ENCODE results near the gene TNPO1.
"Not testable (repeated sequence)": the region's sequence is repeated elsewhere in the genome, so short reads cannot be mapped to it uniquely, and the experiment has no call there.

TNPO1 gene

DNA sequence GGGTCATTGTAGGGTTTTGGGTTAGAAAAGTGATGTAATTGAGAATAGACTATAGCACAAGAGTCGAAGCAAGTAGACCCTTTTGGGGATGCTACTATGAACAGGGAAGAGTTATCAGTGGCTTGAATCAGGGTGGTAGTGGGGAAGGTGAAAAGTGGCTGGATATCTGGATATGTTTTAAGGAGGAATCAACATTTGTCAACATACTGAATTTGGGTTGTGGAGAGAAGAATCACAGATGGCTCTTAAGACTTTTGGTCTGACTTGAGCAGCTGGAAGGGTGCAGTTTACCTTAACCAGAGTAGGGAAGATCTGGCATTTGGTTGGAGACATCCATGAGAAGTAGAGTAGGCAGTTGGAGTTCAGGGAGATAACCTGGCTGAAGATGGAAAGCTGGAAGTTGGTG, 100.9 kb downstream of the TNPO1 start:
- no peaks in the 10 kb centered on the region for H3K36me3 ChIP-seq (ENCODE audit: control insufficient read depth, insufficient read depth, low read length)
- no peak overlapping the region for H3K4me3 ChIP-seq (ENCODE audit: insufficient read depth, low read depth, low read length, poor library complexity, severe bottlenecking)
- H3K27me3 ChIP-seq (replicated peaks; ENCODE audit: control insufficient read depth, insufficient read depth, low read length, poor library complexity, severe bottlenecking) = no peaks in the 10 kb centered on the region
- DNase-seq = no peak
- no peaks in the 10 kb centered on the region for H3K4me1 ChIP-seq (ENCODE audit: control insufficient read depth, insufficient read depth, low read length, poor library complexity, severe bottlenecking)
- H3K27ac ChIP-seq (ENCODE audit: insufficient read depth, low read length, poor library complexity, severe bottlenecking) = no peak overlapping the region
- H3K9me3 ChIP-seq (ENCODE audit: control insufficient read depth, low read length) = no peaks in the 10 kb centered on the region

DNA sequence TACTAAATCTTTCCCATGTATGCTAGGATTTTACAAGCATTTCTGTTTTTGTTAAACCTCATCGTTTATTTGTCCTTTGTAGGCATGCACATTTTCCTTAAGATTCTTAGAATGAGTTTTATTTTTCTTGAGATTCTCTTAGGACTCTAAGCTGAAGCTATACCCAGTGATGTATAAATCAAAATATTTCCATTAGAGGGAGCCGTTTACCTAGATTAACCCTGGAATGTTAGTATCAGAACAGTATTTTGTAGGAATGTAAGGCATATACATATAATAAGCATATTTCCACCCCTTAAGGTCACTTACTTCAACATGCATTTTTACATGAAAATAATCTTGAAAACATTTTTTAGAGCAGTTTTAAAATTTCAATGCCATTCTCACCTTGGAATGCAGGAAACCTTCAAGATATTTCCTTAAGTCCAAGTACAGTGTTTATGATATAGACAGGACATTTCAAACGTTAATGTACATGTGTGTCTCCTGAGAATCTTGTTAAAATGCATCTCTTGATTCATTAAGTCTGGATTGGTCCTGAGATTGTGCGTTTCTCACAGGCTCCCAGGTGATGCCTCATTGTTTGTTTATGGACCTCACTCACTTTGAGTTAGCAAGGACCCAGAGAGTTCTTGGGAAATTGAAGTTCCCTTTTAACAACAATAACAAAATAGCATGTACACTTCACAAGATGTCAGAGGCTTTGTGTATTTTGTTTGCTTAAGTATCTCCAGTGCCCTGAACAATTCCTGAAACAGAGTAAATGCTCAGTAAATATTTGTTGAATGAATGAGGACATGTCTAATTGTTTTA, 104.4 kb downstream of the TNPO1 start:
- Histone ChIP-seq H3K27ac (ENCODE audit: insufficient read depth, low read length, poor library complexity, severe bottlenecking) (no peak overlapping the region), H3K27me3 (replicated peaks; ENCODE audit: control insufficient read depth, insufficient read depth, low read length, poor library complexity, severe bottlenecking) (no peaks in the 10 kb centered on the region), H3K9me3 (ENCODE audit: control insufficient read depth, low read length) (no peaks in the 10 kb centered on the region), H3K36me3 (ENCODE audit: control insufficient read depth, insufficient read depth, low read length) (no peaks in the 10 kb centered on the region), H3K4me3 (ENCODE audit: insufficient read depth, low read depth, low read length, poor library complexity, severe bottlenecking) (no peak overlapping the region), H3K4me1 (ENCODE audit: control insufficient read depth, insufficient read depth, low read length, poor library complexity, severe bottlenecking) (no peaks in the 10 kb centered on the region)
- DNase-seq = no peak

DNA sequence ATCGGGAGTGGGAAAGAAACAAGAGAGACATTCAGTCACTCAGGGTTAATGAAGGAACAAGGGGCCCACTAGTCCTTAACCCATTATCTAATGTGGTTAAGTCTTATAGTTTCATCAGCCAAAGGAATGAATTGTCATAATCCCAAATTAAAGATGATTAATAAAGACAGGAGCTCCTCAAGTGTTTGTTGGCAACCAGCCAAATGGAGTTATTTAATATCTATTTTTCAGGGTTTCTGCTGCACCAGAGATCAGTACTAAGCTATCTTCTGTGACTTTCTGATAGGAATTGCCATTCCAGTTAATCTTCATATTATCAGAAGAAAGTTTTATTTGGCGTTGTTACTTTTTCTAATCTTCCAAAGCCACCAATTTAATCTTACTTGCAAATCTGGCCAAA, 105.4 kb downstream of the TNPO1 start:
- no peak overlapping the region for H3K4me3 ChIP-seq (ENCODE audit: insufficient read depth, low read depth, low read length, poor library complexity, severe bottlenecking)
- no peaks in the 10 kb centered on the region for H3K4me1 ChIP-seq (ENCODE audit: control insufficient read depth, insufficient read depth, low read length, poor library complexity, severe bottlenecking)
- no peak overlapping the region for H3K27ac ChIP-seq (ENCODE audit: insufficient read depth, low read length, poor library complexity, severe bottlenecking)
- H3K36me3 ChIP-seq (ENCODE audit: control insufficient read depth, insufficient read depth, low read length) = no peaks in the 10 kb centered on the region
- no peaks in the 10 kb centered on the region for H3K27me3 ChIP-seq (replicated peaks; ENCODE audit: control insufficient read depth, insufficient read depth, low read length, poor library complexity, severe bottlenecking)
- DNase-seq = no peak
- H3K9me3 ChIP-seq (ENCODE audit: control insufficient read depth, low read length) = no peaks in the 10 kb centered on the region

GRCh38 chr5:72922422-72922821, 106.0 kb downstream of the TNPO1 start:
- no peak for DNase-seq
- no peak overlapping the region for H3K27ac ChIP-seq (ENCODE audit: insufficient read depth, low read length, poor library complexity, severe bottlenecking)
- H3K4me1 ChIP-seq (ENCODE audit: control insufficient read depth, insufficient read depth, low read length, poor library complexity, severe bottlenecking) = no peaks in the 10 kb centered on the region
- no peaks in the 10 kb centered on the region for H3K27me3 ChIP-seq (replicated peaks; ENCODE audit: control insufficient read depth, insufficient read depth, low read length, poor library complexity, severe bottlenecking)
- no peaks in the 10 kb centered on the region for H3K36me3 ChIP-seq (ENCODE audit: control insufficient read depth, insufficient read depth, low read length)
- no peak overlapping the region for H3K4me3 ChIP-seq (ENCODE audit: insufficient read depth, low read depth, low read length, poor library complexity, severe bottlenecking)
- no peaks in the 10 kb centered on the region for H3K9me3 ChIP-seq (ENCODE audit: control insufficient read depth, low read length)

GRCh38 chr5:72925336-72926010, 109.0 kb downstream of the TNPO1 start:
- no peaks in the 10 kb centered on the region for H3K36me3 ChIP-seq (ENCODE audit: control insufficient read depth, insufficient read depth, low read length)
- no peak overlapping the region for H3K27ac ChIP-seq (ENCODE audit: insufficient read depth, low read length, poor library complexity, severe bottlenecking)
- no peaks in the 10 kb centered on the region for H3K4me1 ChIP-seq (ENCODE audit: control insufficient read depth, insufficient read depth, low read length, poor library complexity, severe bottlenecking)
- no peak for DNase-seq
- H3K4me3 ChIP-seq (ENCODE audit: insufficient read depth, low read depth, low read length, poor library complexity, severe bottlenecking) = no peak overlapping the region
- no peaks in the 10 kb centered on the region for H3K9me3 ChIP-seq (ENCODE audit: control insufficient read depth, low read length)
- H3K27me3 ChIP-seq (replicated peaks; ENCODE audit: control insufficient read depth, insufficient read depth, low read length, poor library complexity, severe bottlenecking) = no peaks in the 10 kb centered on the region

DNA sequence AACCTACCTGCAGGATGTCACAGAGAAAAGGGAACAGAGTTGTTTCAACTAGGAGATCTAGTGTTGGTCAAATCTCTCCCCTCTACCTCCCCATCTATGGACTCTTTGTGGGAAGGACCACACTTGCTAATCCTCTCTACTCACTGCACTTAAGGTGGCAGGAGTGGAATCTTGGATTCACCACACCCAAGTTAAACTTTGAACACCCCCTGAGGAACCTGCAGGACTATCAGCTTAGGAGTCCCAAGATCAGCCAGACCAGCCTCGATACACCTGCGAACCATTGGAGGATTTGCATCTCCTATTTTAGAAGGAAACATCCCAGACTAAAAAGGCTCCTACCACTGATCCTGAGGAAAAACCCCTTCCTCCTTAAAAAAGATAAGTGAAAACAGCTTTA, 116.2 kb downstream of the TNPO1 start:
- not testable (repeated sequence) for H3K36me3 ChIP-seq (ENCODE audit: control insufficient read depth, insufficient read depth, low read length); H3K4me1 ChIP-seq (ENCODE audit: control insufficient read depth, insufficient read depth, low read length, poor library complexity, severe bottlenecking); H3K27ac ChIP-seq (ENCODE audit: insufficient read depth, low read length, poor library complexity, severe bottlenecking); H3K4me3 ChIP-seq (ENCODE audit: insufficient read depth, low read depth, low read length, poor library complexity, severe bottlenecking); H3K9me3 ChIP-seq (ENCODE audit: control insufficient read depth, low read length); DNase-seq; H3K27me3 ChIP-seq (replicated peaks; ENCODE audit: control insufficient read depth, insufficient read depth, low read length, poor library complexity, severe bottlenecking)

DNA sequence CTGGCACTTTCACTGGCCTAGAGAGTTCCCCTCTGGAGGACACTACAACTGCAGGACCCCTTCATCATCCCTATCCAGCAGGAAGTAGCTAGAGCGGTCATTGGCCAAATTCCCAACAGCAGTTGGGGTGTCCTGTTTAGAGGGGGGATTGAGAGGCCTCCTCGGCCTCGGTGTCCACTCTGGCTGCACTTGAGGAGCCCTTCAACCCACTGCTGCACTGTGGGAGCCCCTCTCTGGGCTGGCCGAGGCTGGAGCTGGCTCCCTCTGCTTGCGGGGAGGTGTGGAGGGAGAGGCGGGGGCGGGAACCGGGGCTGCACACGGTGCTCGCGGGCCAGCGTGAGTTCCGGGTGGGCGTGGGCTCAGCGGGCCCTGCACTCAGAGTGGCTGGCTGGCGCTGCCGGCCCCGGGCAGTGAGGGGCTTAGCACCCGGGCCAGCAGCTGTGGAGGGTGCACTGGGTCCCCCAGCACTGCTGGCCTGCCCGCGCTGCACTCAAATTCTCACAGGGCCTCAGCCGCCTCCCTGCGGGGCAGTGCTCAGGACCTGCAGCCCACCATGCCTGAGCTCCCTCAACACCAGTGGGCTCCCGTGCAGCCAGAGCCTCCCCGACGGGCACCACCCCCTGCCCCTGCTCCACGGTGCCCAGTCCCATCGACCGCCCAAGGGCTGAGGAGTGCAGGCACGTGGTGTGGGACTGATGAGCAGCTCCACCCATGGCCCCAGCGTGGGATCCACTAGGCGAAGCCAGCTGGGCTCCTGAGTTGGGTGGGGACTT, 118.7 kb downstream of the TNPO1 start:
- H3K4me1 ChIP-seq (ENCODE audit: control insufficient read depth, insufficient read depth, low read length, poor library complexity, severe bottlenecking); DNase-seq; H3K36me3 ChIP-seq (ENCODE audit: control insufficient read depth, insufficient read depth, low read length); H3K4me3 ChIP-seq (ENCODE audit: insufficient read depth, low read depth, low read length, poor library complexity, severe bottlenecking); H3K9me3 ChIP-seq (ENCODE audit: control insufficient read depth, low read length); H3K27ac ChIP-seq (ENCODE audit: insufficient read depth, low read length, poor library complexity, severe bottlenecking); H3K27me3 ChIP-seq (replicated peaks; ENCODE audit: control insufficient read depth, insufficient read depth, low read length, poor library complexity, severe bottlenecking): not testable (repeated sequence)

GRCh38 chr5:72936893-72937292, 120.4 kb downstream of the TNPO1 start:
- no peak overlapping the region for H3K4me3 ChIP-seq (ENCODE audit: insufficient read depth, low read depth, low read length, poor library complexity, severe bottlenecking)
- DNase-seq = no peak
- H3K4me1 ChIP-seq (ENCODE audit: control insufficient read depth, insufficient read depth, low read length, poor library complexity, severe bottlenecking) = no peaks in the 10 kb centered on the region
- H3K27me3 ChIP-seq (replicated peaks; ENCODE audit: control insufficient read depth, insufficient read depth, low read length, poor library complexity, severe bottlenecking) = peaks cover under 1% of the 10 kb centered on the region
- H3K27ac ChIP-seq (ENCODE audit: insufficient read depth, low read length, poor library complexity, severe bottlenecking) = no peak overlapping the region
- H3K9me3 ChIP-seq (ENCODE audit: control insufficient read depth, low read length) = no peaks in the 10 kb centered on the region
- H3K36me3 ChIP-seq (ENCODE audit: control insufficient read depth, insufficient read depth, low read length) = no peaks in the 10 kb centered on the region

DNA sequence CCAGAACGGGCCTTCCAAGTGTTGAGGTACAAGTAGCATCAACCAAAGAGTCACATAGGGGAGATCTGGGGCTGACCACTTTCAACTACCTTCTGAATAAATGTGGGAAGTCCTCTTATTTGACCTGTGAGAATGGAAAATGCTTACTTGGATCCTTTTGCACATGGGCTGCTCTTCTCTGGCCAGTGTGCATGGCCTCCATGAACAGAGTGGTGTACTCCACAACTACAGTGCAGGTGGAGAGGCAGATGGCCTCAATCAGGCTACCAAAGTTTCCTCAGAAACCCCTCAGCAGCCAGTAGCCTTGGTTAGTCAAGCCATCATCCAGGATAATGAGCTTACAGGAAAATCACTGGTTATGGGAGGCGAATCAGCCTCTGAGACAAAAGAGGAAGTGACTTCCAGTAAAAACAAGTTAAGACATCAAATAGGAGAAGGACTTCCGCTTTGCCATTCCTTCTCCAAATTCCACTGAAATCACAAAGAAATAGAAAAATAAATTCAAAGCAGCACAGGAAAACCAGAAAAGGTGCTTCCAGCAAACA, 121.1 kb downstream of the TNPO1 start:
- Histone ChIP-seq H3K27ac (ENCODE audit: insufficient read depth, low read length, poor library complexity, severe bottlenecking) (no peak overlapping the region), H3K4me1 (ENCODE audit: control insufficient read depth, insufficient read depth, low read length, poor library complexity, severe bottlenecking) (no peaks in the 10 kb centered on the region), H3K27me3 (replicated peaks; ENCODE audit: control insufficient read depth, insufficient read depth, low read length, poor library complexity, severe bottlenecking) (peaks cover 4% of the 10 kb centered on the region), H3K9me3 (ENCODE audit: control insufficient read depth, low read length) (no peaks in the 10 kb centered on the region), H3K36me3 (ENCODE audit: control insufficient read depth, insufficient read depth, low read length) (no peaks in the 10 kb centered on the region), H3K4me3 (ENCODE audit: insufficient read depth, low read depth, low read length, poor library complexity, severe bottlenecking) (no peak overlapping the region)
- DNase-seq = no peak

DNA sequence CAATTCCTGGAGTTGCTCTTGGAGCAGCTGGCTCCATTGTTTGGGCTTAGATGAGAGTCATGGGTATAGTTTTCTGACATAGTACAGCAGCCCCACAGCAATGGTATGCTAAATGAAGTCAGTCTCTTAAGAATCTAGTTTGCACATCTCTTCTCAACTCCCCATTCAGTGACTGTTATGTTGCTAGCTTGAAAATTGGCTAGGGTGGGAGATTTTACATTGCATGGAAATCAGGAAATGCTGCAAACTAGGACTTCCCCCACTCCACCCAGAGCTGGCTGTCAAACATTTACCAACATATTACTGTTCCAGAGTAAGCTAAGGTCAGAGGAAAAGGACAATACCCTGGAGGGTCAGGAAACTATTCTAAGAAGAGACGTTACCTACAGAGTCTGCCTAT, 121.7 kb downstream of the TNPO1 start:
- Histone ChIP-seq H3K27ac (ENCODE audit: insufficient read depth, low read length, poor library complexity, severe bottlenecking) (no peak overlapping the region), H3K27me3 (replicated peaks; ENCODE audit: control insufficient read depth, insufficient read depth, low read length, poor library complexity, severe bottlenecking) (peaks cover 4% of the 10 kb centered on the region), H3K4me3 (ENCODE audit: insufficient read depth, low read depth, low read length, poor library complexity, severe bottlenecking) (no peak overlapping the region), H3K36me3 (ENCODE audit: control insufficient read depth, insufficient read depth, low read length) (no peaks in the 10 kb centered on the region), H3K4me1 (ENCODE audit: control insufficient read depth, insufficient read depth, low read length, poor library complexity, severe bottlenecking) (no peaks in the 10 kb centered on the region), H3K9me3 (ENCODE audit: control insufficient read depth, low read length) (no peaks in the 10 kb centered on the region)
- DNase-seq = no peak

Measured in effector memory CD4-positive, alpha-beta T cell (primary cell).